ENCODE data around the gene MAFG. TPM values are rescaled to one million over a fixed set of nuclear protein-coding genes. Genes with fewer than 3 reads are reported as not detected.
A peak's percentile ranks its signal among the peaks of the same experiment; 100 is the strongest.
"Not testable (repeated sequence)": the region's sequence is repeated elsewhere in the genome, so short reads cannot be mapped to it uniquely, and the experiment has no call there.

The MAFG gene
- polyA plus RNA-seq, 6 donors from 2014 or later = 3.4 to 6.7 (median 4.7) TPM

- Mint-ChIP-seq H3K4me3 (peak overlapping the region in 1 of 8 donors; percentile 45), H3K9me3 (no peaks in the 10 kb centered on the region), H3K27ac (peak overlapping the region in 2 of 6 donors; percentile 57 to 72), H3K27me3 (no peaks in the 10 kb centered on the region), H3K36me3 (no peaks in the 10 kb centered on the region), H3K4me1 (peaks cover 27 to 43% (median 30%) of the 10 kb centered on the region in 3 donors)
- no peak for DNase-seq
- ATAC-seq (ENCODE audit: low read depth in 2 of 2) = no peak
Observed at GRCh38 chr17:81921996-81922565, 5.5 kb downstream of the MAFG start.

GRCh38 chr17:81921537-81921862 lies 6.0 kb downstream of the MAFG start:
- no peak for ATAC-seq (ENCODE audit: low read depth in 2 of 2)
- H3K27ac Mint-ChIP-seq = peak overlapping the region in 1 of 6 donors; percentile 57
- no peaks in the 10 kb centered on the region for H3K36me3 Mint-ChIP-seq
- H3K27me3 Mint-ChIP-seq = no peaks in the 10 kb centered on the region
- no peak overlapping the region for H3K4me3 Mint-ChIP-seq
- no peaks in the 10 kb centered on the region for H3K9me3 Mint-ChIP-seq
- peaks cover 30 to 46% (median 35%) of the 10 kb centered on the region in 3 donors for H3K4me1 Mint-ChIP-seq
- DNase-seq = no peak

- peak overlapping the region in 1 of 6 donors; percentile 70 for H3K27ac Mint-ChIP-seq
- no peak for ATAC-seq (ENCODE audit: low read depth in 2 of 2)
Observed at GRCh38 chr17:81920612-81921536, 6.7 kb downstream of the MAFG start.

GRCh38 chr17:81918832-81919545 lies 8.5 kb downstream of the MAFG start:
- ATAC-seq (ENCODE audit: low read depth in 2 of 2) (no peak), DNase-seq (no peak)
- peak overlapping the region in 4 of 8 donors; percentile 65 to 91 (median 85) for H3K4me3 Mint-ChIP-seq
- H3K27ac Mint-ChIP-seq = peak overlapping the region in 5 of 6 donors; percentile 33 to 88 (median 80)
- peaks cover 32 to 44% (median 33%) of the 10 kb centered on the region in 3 donors for H3K4me1 Mint-ChIP-seq
- no peaks in the 10 kb centered on the region for H3K36me3 Mint-ChIP-seq
- H3K9me3 Mint-ChIP-seq = no peaks in the 10 kb centered on the region
- H3K27me3 Mint-ChIP-seq = no peaks in the 10 kb centered on the region

More at GRCh38 chr17:81920612-81921536, 6.7 kb downstream of the MAFG start:
- no peak for DNase-seq
- Mint-ChIP-seq H3K4me1 (peaks cover 29 to 42% (median 33%) of the 10 kb centered on the region in 3 donors), H3K4me3 (peak overlapping the region in 1 of 8 donors; percentile 41), H3K36me3 (no peaks in the 10 kb centered on the region), H3K27me3 (no peaks in the 10 kb centered on the region), H3K9me3 (no peaks in the 10 kb centered on the region)

- Mint-ChIP-seq H3K4me3 (peak overlapping the region; percentile 86 to 97 (median 91)), H3K27ac (peak overlapping the region; percentile 44 to 90 (median 87)), H3K4me1 (peaks cover 30 to 38% (median 33%) of the 10 kb centered on the region in 3 donors)
- not testable (repeated sequence) for H3K27me3 Mint-ChIP-seq, DNase-seq, H3K36me3 Mint-ChIP-seq, H3K9me3 Mint-ChIP-seq
- peak; percentile 6 to 14 for ATAC-seq (ENCODE audit: low read depth in 2 of 2)
Observed at GRCh38 chr17:81918333-81918669, 9.2 kb downstream of the MAFG start.

GRCh38 chr17:81917565-81918332 lies 9.8 kb downstream of the MAFG start, which contains the start of gene SIRT7:
Gene SIRT7 (minus strand): TSS chr17:81918176. CDS start chr17:81918131, 45 bp downstream.
- Mint-ChIP-seq H3K9me3 (no peaks in the 10 kb centered on the region), H3K27me3 (no peaks in the 10 kb centered on the region), H3K4me1 (peaks cover 30 to 36% (median 33%) of the 10 kb centered on the region in 3 donors), H3K4me3 (peak within 1 kb of the TSS; percentile 87 to 97 (median 91)), H3K27ac (peak within 1 kb of the TSS; percentile 44 to 90 (median 87)), H3K36me3 (no peaks in the 10 kb centered on the region)
- peak; percentile 78 for DNase-seq
- ATAC-seq (ENCODE audit: low read depth in 2 of 2) = peak; percentile 91 to 92

- ATAC-seq (ENCODE audit: low read depth in 2 of 2) (no peak), DNase-seq (no peak)
- peaks cover 26 to 41% (median 33%) of the 10 kb centered on the region in 3 donors for H3K4me1 Mint-ChIP-seq
- H3K4me3 Mint-ChIP-seq = peak overlapping the region; percentile 72 to 91 (median 88)
- no peak overlapping the region for H3K27ac Mint-ChIP-seq
- no peaks in the 10 kb centered on the region for H3K27me3 Mint-ChIP-seq
- H3K9me3 Mint-ChIP-seq = no peaks in the 10 kb centered on the region
- H3K36me3 Mint-ChIP-seq = no peaks in the 10 kb centered on the region
Observed at GRCh38 chr17:81916234-81917001, 11.1 kb downstream of the MAFG start.

GRCh38 chr17:81915331-81915730 lies 12.2 kb downstream of the MAFG start:
- Mint-ChIP-seq H3K27me3 (no peaks in the 10 kb centered on the region), H3K36me3 (no peaks in the 10 kb centered on the region), H3K9me3 (no peaks in the 10 kb centered on the region), H3K27ac (peak overlapping the region in 1 of 6 donors; percentile 57), H3K4me3 (peak overlapping the region in 3 of 8 donors; percentile 32 to 91 (median 59)), H3K4me1 (peaks cover 26 to 41% (median 34%) of the 10 kb centered on the region in 3 donors)
- no peak for DNase-seq
- ATAC-seq (ENCODE audit: low read depth in 2 of 2) = no peak

- H3K4me1 Mint-ChIP-seq = peaks cover 26 to 37% (median 34%) of the 10 kb centered on the region in 3 donors
- H3K9me3 Mint-ChIP-seq = no peaks in the 10 kb centered on the region
- no peaks in the 10 kb centered on the region for H3K36me3 Mint-ChIP-seq
- H3K27me3 Mint-ChIP-seq = no peaks in the 10 kb centered on the region
- DNase-seq (no peak), ATAC-seq (ENCODE audit: low read depth in 2 of 2) (no peak)
- H3K27ac Mint-ChIP-seq = no peak overlapping the region
- H3K4me3 Mint-ChIP-seq = peak overlapping the region in 2 of 8 donors; percentile 16 to 24
Observed at GRCh38 chr17:81914103-81914850, 13.3 kb downstream of the MAFG start.

- DNase-seq (no peak), ATAC-seq (ENCODE audit: low read depth in 2 of 2) (no peak)
- no peaks in the 10 kb centered on the region for H3K27me3 Mint-ChIP-seq
- peak overlapping the region in 4 of 8 donors; percentile 7 to 83 (median 40) for H3K4me3 Mint-ChIP-seq
- H3K36me3 Mint-ChIP-seq = no peaks in the 10 kb centered on the region
- peaks cover 26 to 32% (median 30%) of the 10 kb centered on the region in 3 donors for H3K4me1 Mint-ChIP-seq
- no peaks in the 10 kb centered on the region for H3K9me3 Mint-ChIP-seq
- peak overlapping the region in 3 of 6 donors; percentile 1 to 32 (median 24) for H3K27ac Mint-ChIP-seq
Observed at GRCh38 chr17:81913394-81914102, 14.0 kb downstream of the MAFG start.

All from naive B cell (primary cell).